Loucy (cell line): ENCODE data around the gene PODXL2.
A peak's percentile ranks its signal among the peaks of the same experiment; 100 is the strongest.

Experiments
- H2AFZ ChIP-seq: fragments of 200-600 bp; sonication (generic); 2 replicates; pipeline ENCODE4 v1.6.0; 2016; ENCODE audit warnings: antibody characterized with exemption, mild to moderate bottlenecking, low read length, moderate library complexity
- H3F3A ChIP-seq: fragments of 200-600 bp; 2 replicates; pipeline ENCODE4 v1.6.0; 2016; ENCODE audit warnings: antibody characterized with exemption, low read depth, mild to moderate bottlenecking
- H3K27me3 ChIP-seq: fragments of 200-600 bp; sonication (generic); 2 replicates; pipeline ENCODE4 v1.6.1; 2014; ENCODE audit warnings: low read length, mild to moderate bottlenecking; ENCODE audit not compliant: insufficient read depth, poor library complexity, severe bottlenecking
- H3K36me3 ChIP-seq: fragments of 200-600 bp; sonication (generic); 2 replicates; pipeline ENCODE4 v1.6.1; 2016; ENCODE audit warnings: low read length; ENCODE audit not compliant: insufficient read depth
- H3K4me1 ChIP-seq: fragments of 200-600 bp; sonication (generic); 2 replicates; pipeline ENCODE4 v1.5.1; 2014; ENCODE audit warnings: low read length, mild to moderate bottlenecking; ENCODE audit not compliant: insufficient read depth, poor library complexity, severe bottlenecking
- H3K4me2 ChIP-seq: fragments of 200-600 bp; sonication (generic); 2 replicates; pipeline ENCODE4 v1.6.0; 2014; ENCODE audit warnings: antibody characterized with exemption, low read length, low read depth, mild to moderate bottlenecking; ENCODE audit not compliant: poor library complexity, severe bottlenecking
- H3K4me3 ChIP-seq: fragments of 200-600 bp; sonication (generic); 2 replicates; pipeline ENCODE4 v1.5.1; 2014; ENCODE audit warnings: low read length, mild to moderate bottlenecking, mixed read lengths; ENCODE audit not compliant: poor library complexity, severe bottlenecking
- H3K79me2 ChIP-seq: fragments of 200-600 bp; sonication (generic); 2 replicates; pipeline ENCODE4 v1.6.1; 2014; ENCODE audit warnings: low read length; ENCODE audit not compliant: insufficient read depth
- H3K9ac ChIP-seq: fragments of 200-600 bp; sonication (generic); 2 replicates; pipeline ENCODE4 v1.6.0; 2014; ENCODE audit warnings: mild to moderate bottlenecking, low read depth, low read length, moderate library complexity; ENCODE audit not compliant: poor library complexity, severe bottlenecking
- H3K9me2 ChIP-seq: fragments of 200-600 bp; sonication (generic); replicated peaks from 2 replicates; pipeline ENCODE4 v1.6.1; 2016; ENCODE audit warnings: low read depth, low read length, mixed read lengths
- H3K9me3 ChIP-seq: fragments of 200-600 bp; sonication (generic); 2 replicates; pipeline ENCODE4 v1.6.1; 2014; ENCODE audit warnings: mild to moderate bottlenecking, antibody characterized with exemption, low read length, low read depth; ENCODE audit not compliant: insufficient read depth
- H4K20me1 ChIP-seq: fragments of 200-600 bp; sonication (generic); 2 replicates; pipeline ENCODE4 v1.6.0; 2014; ENCODE audit warnings: antibody characterized with exemption, low read length, mild to moderate bottlenecking; ENCODE audit not compliant: insufficient read depth, poor library complexity, severe bottlenecking
- CTCF ChIP-seq: fragments of 200-600 bp; sonication (generic); conservative IDR thresholded peaks from 2 replicates; pipeline ENCODE4 v1.5.1; 2014; ENCODE audit warnings: mild to moderate bottlenecking, antibody characterized with exemption, low read length
- EZH2phosphoT487 ChIP-seq: fragments of 200-600 bp; IDR thresholded peaks from 2 replicates; pipeline ENCODE4 v1.6.1; 2018; ENCODE audit warnings: antibody characterized with exemption, mild to moderate bottlenecking, moderate library complexity, borderline replicate concordance

PODXL2 gene

GRCh38 chr3:127612966-127613365 is 16.0 kb upstream of the PODXL2 start:
- H2AFZ ChIP-seq = no peak overlapping the region
- H3K9ac ChIP-seq = no peak overlapping the region
- peaks cover 76% of the 10 kb centered on the region for H4K20me1 ChIP-seq
- H3K36me3 ChIP-seq = peaks cover 95% of the 10 kb centered on the region; the same call in 1 of the 2 replicates
- no peaks in the 10 kb centered on the region for H3K9me2 ChIP-seq
- H3K27me3 ChIP-seq = no peaks in the 10 kb centered on the region
- no peaks in the 10 kb centered on the region for H3K9me3 ChIP-seq
- H3K4me2 ChIP-seq = peak overlapping the region; percentile 30
- peaks cover 27% of the 10 kb centered on the region for H3K4me1 ChIP-seq
- TF ChIP-seq EZH2phosphoT487 (no peak), CTCF (no peak)
- H3K79me2 ChIP-seq = peaks cover 76% of the 10 kb centered on the region
- no peaks in the 10 kb centered on the region for H3F3A ChIP-seq
- no peak overlapping the region for H3K4me3 ChIP-seq

DNA sequence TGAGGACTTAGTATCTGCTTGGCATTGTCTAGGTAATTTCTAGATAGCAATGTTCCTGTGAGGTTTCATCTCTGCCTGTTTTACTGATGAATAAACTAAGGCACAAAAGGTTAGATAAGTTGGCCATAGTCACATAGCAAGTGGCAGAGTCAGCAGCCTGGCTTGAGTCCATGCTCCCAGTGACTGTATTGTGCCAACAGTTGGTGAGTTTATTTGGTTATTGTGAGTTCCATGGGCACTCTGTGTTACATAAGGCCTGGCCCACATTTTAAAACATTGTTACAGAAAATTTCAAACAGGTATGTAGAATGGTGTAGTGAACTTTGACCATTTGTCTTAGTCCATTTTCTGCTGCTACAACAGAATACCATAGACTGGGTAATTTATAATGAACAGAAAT is 15.6 kb upstream of the PODXL2 start:
- H4K20me1 ChIP-seq = peaks cover 76% of the 10 kb centered on the region
- H3K4me2 ChIP-seq = peak overlapping the region; percentile 30
- TF ChIP-seq CTCF = no peak
- TF ChIP-seq EZH2phosphoT487 = no peak
- peaks cover 95% of the 10 kb centered on the region; the same call in 1 of the 2 replicates for H3K36me3 ChIP-seq
- H3K79me2 ChIP-seq = peaks cover 72% of the 10 kb centered on the region
- H3K4me1 ChIP-seq = peaks cover 23% of the 10 kb centered on the region
- no peaks in the 10 kb centered on the region for H3F3A ChIP-seq
- H3K9me2 ChIP-seq = no peaks in the 10 kb centered on the region
- H3K9ac ChIP-seq = no peak overlapping the region
- no peak overlapping the region for H3K4me3 ChIP-seq
- no peak overlapping the region for H2AFZ ChIP-seq
- no peaks in the 10 kb centered on the region for H3K9me3 ChIP-seq
- no peaks in the 10 kb centered on the region for H3K27me3 ChIP-seq

DNA sequence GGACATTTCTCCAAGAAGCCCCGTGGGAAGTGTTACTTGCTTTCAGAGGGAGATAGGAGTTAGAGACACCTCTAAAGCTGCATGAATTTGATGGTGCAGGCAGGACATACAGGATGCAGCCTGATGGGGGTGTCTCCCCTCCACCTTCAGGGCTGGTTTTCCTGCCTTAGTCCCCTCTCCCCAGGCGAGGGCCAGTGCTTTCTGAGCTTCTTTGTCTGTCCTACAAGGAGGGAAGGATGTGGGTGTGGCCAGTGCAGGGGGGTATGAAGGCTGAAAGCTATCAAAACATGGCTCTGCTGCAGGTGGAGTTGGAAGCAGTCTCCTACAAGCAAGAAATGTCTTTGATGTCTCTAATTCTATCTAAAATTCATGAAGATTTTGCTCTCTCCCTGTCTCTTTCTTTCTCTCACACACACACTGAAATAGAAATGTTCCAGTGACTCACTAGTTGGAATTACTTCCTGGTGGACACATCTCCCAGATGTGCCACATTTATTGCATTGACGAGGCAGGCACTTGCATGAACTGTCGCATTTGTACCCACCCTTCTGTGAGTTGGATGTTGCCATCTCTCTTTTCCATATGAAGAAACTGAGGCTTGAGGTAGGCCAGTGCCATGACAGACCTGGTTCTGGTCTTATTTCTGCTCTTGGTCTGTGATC is 13.9 kb upstream of the PODXL2 start:
- Histone ChIP-seq H3K4me2 (no peak overlapping the region), H4K20me1 (peaks cover 67% of the 10 kb centered on the region), H3K36me3 (peaks cover 96% of the 10 kb centered on the region; the same call in 1 of the 2 replicates), H2AFZ (no peak overlapping the region), H3F3A (no peaks in the 10 kb centered on the region), H3K4me1 (peaks cover 13% of the 10 kb centered on the region), H3K27me3 (no peaks in the 10 kb centered on the region), H3K9ac (no peak overlapping the region), H3K4me3 (no peak overlapping the region), H3K9me2 (no peaks in the 10 kb centered on the region), H3K9me3 (no peaks in the 10 kb centered on the region), H3K79me2 (peaks cover 56% of the 10 kb centered on the region)
- TF ChIP-seq EZH2phosphoT487 (no peak), CTCF (no peak)
